Activated CD8-positive, alpha-beta T cell treated with anti-CD3 and anti-CD28 coated beads for 36 hours (primary cell): ENCODE data around the gene DNAAF2. TPM values are rescaled to one million over a fixed set of nuclear protein-coding genes. Genes with fewer than 3 reads are reported as not detected.

Source experiments
- ATAC-seq: fragments of 200-7000 bp; cut with Tn5 transposase; one replicate; pipeline ENCODE4 v1.10.0; 2021; ENCODE audit warnings: mild to moderate bottlenecking, moderate library complexity
- CTCF ChIA-PET: fragments of 350-600 bp; sonication (Branson Sonifier 250); formaldehyde crosslinking; loops from one replicate; lab custom pipeline; 2021; ENCODE audit warnings: antibody characterized with exemption; lab: Charles Lee
- POLR2A ChIA-PET: fragments of 350-600 bp; sonication (Branson Sonifier 250); formaldehyde crosslinking; loops from one replicate; lab custom pipeline; 2021; ENCODE audit warnings: antibody characterized with exemption; lab: Charles Lee
- DNase-seq: peaks from one replicate; pipeline ENCODE4 v3.0.0-alpha.2; 2020
- H3K27ac Mint-ChIP-seq: one replicate; pipeline ENCODE4 v1.8.0; 2021; ENCODE audit warnings: mild to moderate bottlenecking, mixed read lengths
- H3K27me3 Mint-ChIP-seq: one replicate; pipeline ENCODE4 v1.8.0; 2021; ENCODE audit warnings: mixed read lengths
- H3K36me3 Mint-ChIP-seq: one replicate; pipeline ENCODE4 v1.8.0; 2021; ENCODE audit warnings: low read depth, mixed read lengths
- H3K4me1 Mint-ChIP-seq: one replicate; pipeline ENCODE4 v1.8.0; 2021; ENCODE audit warnings: low read depth, mixed read lengths
- H3K4me3 Mint-ChIP-seq: one replicate; pipeline ENCODE4 v1.8.0; 2021; ENCODE audit warnings: mild to moderate bottlenecking, moderate library complexity, mixed read lengths
- H3K9me3 Mint-ChIP-seq: one replicate; pipeline ENCODE4 v1.8.0; 2021; ENCODE audit warnings: mixed read lengths
- intact Hi-C: fragments of 100-400 bp; cut with micrococcal nuclease; formaldehyde crosslinking; loops from one replicate; pipeline ENCODE4 v1.10.0; 2022
- total RNA-seq, 2 experiments: library from RNA; stranded (reverse); gene quantifications; one replicate each; pipeline ENCODE4 v1.2.3, GENCODE V29; 2021
- TF ChIP-seq, protein P1 (sequence below): fragments of 200-600 bp; IDR thresholded peaks from one replicate; pipeline ENCODE4 v1.8.0; 2022; ENCODE audit warnings: antibody characterized with exemption, mild to moderate bottlenecking

DNAAF2 gene
- total RNA-seq, 2 experiments from 2014 or later = 10.4 to 11.0 TPM

DNA sequence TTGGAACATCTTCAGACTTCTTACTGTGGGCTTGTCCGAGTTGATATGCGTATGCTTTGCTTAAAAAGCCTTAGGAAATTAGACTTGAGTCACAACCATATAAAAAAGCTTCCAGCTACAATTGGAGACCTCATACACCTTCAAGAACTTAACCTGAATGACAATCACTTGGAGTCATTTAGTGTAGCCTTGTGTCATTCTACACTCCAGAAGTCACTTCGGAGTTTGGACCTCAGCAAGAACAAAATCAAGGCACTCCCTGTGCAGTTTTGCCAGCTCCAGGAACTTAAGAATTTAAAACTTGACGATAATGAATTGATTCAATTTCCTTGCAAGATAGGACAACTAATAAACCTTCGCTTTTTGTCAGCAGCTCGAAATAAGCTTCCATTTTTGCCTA, 27.5 kb downstream of the DNAAF2 start:
- Mint-ChIP-seq H3K4me3 (no peak overlapping the region), H3K36me3 (peaks cover 29% of the 10 kb centered on the region), H3K4me1 (peaks cover 10% of the 10 kb centered on the region), H3K27ac (no peak overlapping the region), H3K9me3 (no peaks in the 10 kb centered on the region), H3K27me3 (no peaks in the 10 kb centered on the region)
- DNase-seq (no peak), ATAC-seq (no peak)
- intact Hi-C loops = no loop called here
- TF ChIP-seq, protein P1, sequence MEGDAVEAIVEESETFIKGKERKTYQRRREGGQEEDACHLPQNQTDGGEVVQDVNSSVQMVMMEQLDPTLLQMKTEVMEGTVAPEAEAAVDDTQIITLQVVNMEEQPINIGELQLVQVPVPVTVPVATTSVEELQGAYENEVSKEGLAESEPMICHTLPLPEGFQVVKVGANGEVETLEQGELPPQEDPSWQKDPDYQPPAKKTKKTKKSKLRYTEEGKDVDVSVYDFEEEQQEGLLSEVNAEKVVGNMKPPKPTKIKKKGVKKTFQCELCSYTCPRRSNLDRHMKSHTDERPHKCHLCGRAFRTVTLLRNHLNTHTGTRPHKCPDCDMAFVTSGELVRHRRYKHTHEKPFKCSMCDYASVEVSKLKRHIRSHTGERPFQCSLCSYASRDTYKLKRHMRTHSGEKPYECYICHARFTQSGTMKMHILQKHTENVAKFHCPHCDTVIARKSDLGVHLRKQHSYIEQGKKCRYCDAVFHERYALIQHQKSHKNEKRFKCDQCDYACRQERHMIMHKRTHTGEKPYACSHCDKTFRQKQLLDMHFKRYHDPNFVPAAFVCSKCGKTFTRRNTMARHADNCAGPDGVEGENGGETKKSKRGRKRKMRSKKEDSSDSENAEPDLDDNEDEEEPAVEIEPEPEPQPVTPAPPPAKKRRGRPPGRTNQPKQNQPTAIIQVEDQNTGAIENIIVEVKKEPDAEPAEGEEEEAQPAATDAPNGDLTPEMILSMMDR = no peak
- ChIA-PET CTCF (interaction anchor here (1.4 kb wide), 1 partner anchor 21 kb away, joined by 5 read pairs; no protein-coding TSS in a partner anchor), POLR2A (interaction anchor here (1.2 to 1.8 kb wide), 3 partner anchors 9 to 21 kb away, joined by 3 to 4 read pairs (median 4); partner anchors contain the start of genes MGAT2, RPL36AL and RPS29)

DNA sequence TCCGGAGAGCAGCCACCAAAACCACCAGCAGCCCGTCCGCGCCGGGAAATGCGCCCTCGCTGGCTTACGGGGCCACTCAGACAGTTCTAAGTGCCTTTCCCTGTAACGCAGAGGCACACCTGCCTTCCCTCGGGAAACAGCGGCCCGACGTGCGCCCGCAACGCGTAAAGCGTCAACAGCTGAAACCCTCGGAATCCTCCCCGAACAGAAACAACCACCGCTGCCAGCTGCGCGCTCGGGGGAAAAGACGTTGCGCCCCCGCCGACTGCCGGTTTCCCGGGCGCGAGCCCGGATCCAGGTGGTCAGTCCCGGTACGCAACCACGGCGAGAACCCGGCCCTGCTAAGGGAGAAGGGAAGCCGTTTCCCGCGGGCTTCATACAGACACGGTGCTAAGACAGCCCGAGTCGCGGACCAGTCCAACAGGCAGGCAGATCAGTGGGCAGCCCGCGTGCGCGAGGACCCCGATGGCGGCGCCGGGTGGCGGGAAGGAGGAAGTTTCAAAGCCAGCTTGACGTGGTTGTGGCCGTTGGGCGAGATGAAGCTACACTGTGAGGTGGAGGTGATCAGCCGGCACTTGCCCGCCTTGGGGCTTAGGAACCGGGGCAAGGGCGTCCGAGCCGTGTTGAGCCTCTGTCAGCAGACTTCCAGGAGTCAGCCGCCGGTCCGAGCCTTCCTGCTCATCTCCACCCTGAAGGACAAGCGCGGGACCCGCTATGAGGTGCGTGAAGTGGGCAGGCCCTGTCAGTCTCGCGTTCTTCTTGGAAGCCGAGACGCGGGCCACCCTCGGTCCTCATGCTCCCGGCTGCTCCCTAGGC, 36.4 kb downstream of the DNAAF2 start, which contains the start of gene LRR1:
Gene LRR1 (plus strand): TSS at position 456 of the 816 bp plus-strand sequence. CDS start 81 bp downstream, at position 537.
- peak within 1 kb of the TSS; percentile 98 for H3K27ac Mint-ChIP-seq
- peaks cover 18% of the 10 kb centered on the region for H3K4me1 Mint-ChIP-seq
- H3K36me3 Mint-ChIP-seq = peaks cover 14% of the 10 kb centered on the region
- CTCF ChIA-PET = interaction anchor here (0.8 to 3.4 kb wide), 7 partner anchors 12 to 263 kb away, joined by 3 to 27 read pairs (median 4); partner anchors contain the start of genes MGAT2, RPL36AL and RPS29
- no peaks in the 10 kb centered on the region for H3K9me3 Mint-ChIP-seq
- H3K27me3 Mint-ChIP-seq = no peaks in the 10 kb centered on the region
- TF ChIP-seq, protein P1 = no peak
- peak; percentile 89 for DNase-seq
- intact Hi-C loops = loop anchor here (1.0 kb wide), 1 partner anchor 21 kb away; no protein-coding TSS in a partner anchor
- H3K4me3 Mint-ChIP-seq = peak within 1 kb of the TSS; percentile 98
- POLR2A ChIA-PET = interaction anchor here (0.7 to 6.9 kb wide), 16 partner anchors 10 to 1164 kb away, joined by 3 to 110 read pairs (median 4); partner anchors contain the start of genes DNAAF2, MGAT2, RPL36AL and RPS29
- ATAC-seq = peak; percentile 86

DNA sequence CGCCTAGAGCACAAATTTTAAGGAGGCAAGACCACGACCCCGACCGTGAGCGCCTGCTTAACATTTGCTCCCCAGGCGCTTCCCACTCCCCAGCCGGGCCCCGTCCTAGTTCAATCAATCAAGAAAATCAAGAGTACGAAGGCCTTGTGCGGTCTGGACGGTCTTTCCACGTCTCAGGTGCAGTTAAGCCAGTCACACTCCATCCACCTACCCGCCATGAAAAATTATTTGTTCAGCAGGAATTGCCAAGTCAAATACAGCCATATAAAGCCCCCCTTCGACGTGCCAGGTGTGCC, 36.9 kb downstream of the DNAAF2 start:
- Mint-ChIP-seq H3K4me1 (peaks cover 18% of the 10 kb centered on the region), H3K27ac (peak overlapping the region; percentile 98)
- peak; percentile 4 for ATAC-seq

DNA sequence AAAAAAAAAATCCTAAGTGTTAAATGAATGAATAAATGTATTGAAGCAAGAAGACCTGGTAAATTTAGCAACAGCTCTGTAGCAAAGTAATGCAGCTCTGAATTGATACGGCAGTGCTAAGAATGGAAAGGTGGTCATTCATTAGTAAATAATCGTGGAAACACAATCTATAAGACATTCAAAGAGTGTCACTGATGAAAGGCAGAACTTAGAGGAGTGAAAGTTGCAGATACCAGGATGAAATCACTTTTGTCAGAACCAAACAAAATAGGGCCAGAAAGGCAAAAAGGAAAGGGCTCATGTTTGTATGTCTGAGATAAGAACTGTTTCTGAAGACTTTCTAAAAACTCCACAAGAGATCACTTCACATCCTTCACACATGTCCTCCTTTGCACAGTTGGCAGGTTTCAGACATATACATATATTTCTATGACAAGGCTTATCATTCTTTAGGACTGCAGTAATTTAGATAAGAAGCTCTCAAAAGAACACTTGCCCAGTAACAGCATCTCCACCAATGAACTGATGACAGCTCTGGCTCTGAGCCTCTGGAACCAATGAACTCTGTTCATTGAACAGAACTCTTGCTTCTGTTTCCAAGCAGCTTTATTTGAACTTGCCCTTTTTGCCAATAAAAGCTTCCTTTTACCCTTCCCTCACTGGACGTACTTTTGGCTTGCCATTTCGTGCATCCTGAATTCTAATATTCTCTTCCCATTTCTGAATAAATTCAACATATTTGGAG, 40.5 kb downstream of the DNAAF2 start:
- POLR2A ChIA-PET = interaction anchor here (0.7 to 6.9 kb wide), 3 partner anchors 9 to 26 kb away, joined by 3 to 110 read pairs (median 8); partner anchors contain the start of gene RPS29

More for the DNA sequence above, 36.9 kb downstream of the DNAAF2 start:
- intact Hi-C loops = no loop called here
- Mint-ChIP-seq H3K9me3 (no peaks in the 10 kb centered on the region), H3K27me3 (no peaks in the 10 kb centered on the region), H3K36me3 (peaks cover 13% of the 10 kb centered on the region), H3K4me3 (peak overlapping the region; percentile 98)
- TF ChIP-seq, protein P1 = no peak
- CTCF ChIA-PET = interaction anchor here (1.2 to 3.4 kb wide), 5 partner anchors 11 to 264 kb away, joined by 4 to 27 read pairs (median 5); partner anchors contain the start of genes MGAT2, RPL36AL and RPS29
- POLR2A ChIA-PET = interaction anchor here (0.8 to 6.9 kb wide), 5 partner anchors 9 to 36 kb away, joined by 3 to 110 read pairs (median 10); partner anchors contain the start of genes DNAAF2, MGAT2, RPL36AL and RPS29
- DNase-seq = no peak

More for the DNA sequence above, 40.5 kb downstream of the DNAAF2 start:
- Mint-ChIP-seq H3K36me3 (no peaks in the 10 kb centered on the region), H3K9me3 (no peaks in the 10 kb centered on the region), H3K4me3 (no peak overlapping the region), H3K27ac (no peak overlapping the region), H3K27me3 (no peaks in the 10 kb centered on the region), H3K4me1 (peaks cover 10% of the 10 kb centered on the region)
- CTCF ChIA-PET = interaction anchor here (1.9 kb wide), 1 partner anchor 8 kb away, joined by 15 read pairs; the partner anchor contains the start of gene RPS29
- intact Hi-C loops = no loop called here
- no peak for ATAC-seq
- TF ChIP-seq, protein P1 = no peak
- DNase-seq = no peak
